RCC 7860 (cell line): ENCODE results near the gene C1orf116.

ENCODE experiments used
- DNase-seq: peaks from one replicate; pipeline ENCODE4 v3.0.0-alpha.2; 2015; ENCODE audit warnings: low spot score
- FAIRE-seq: peaks from 2 replicates; lab custom pipeline; 2012; peaks lifted over from hg19 to GRCh38; lab: Jason Lieb, UNC

The C1orf116 gene

GRCh38 chr1:207002724-207003146 lies 29.8 kb downstream of the C1orf116 start:
- no peak for FAIRE-seq
- DNase-seq, result no peak

GRCh38 chr1:207001492-207002245 lies 30.9 kb downstream of the C1orf116 start:
- no peak for FAIRE-seq
- DNase-seq, result no peak

- DNase-seq (no peak), FAIRE-seq (no peak)
Measured at GRCh38 chr1:207000651-207001291, 31.8 kb downstream of the C1orf116 start.

GRCh38 chr1:206998816-206999215 lies 33.7 kb downstream of the C1orf116 start:
- FAIRE-seq, result no peak
- no peak for DNase-seq

- FAIRE-seq (no peak), DNase-seq (no peak)
Measured at GRCh38 chr1:206992790-206993189, 39.8 kb downstream of the C1orf116 start.

- no peak for FAIRE-seq
- DNase-seq, result no peak
Measured at GRCh38 chr1:206987873-206988272, 44.7 kb downstream of the C1orf116 start.

GRCh38 chr1:206986885-206987284 lies 45.7 kb downstream of the C1orf116 start:
- DNase-seq (no peak), FAIRE-seq (no peak)

- DNase-seq (no peak), FAIRE-seq (no peak)
Measured at GRCh38 chr1:206986402-206986801, 46.2 kb downstream of the C1orf116 start.

GRCh38 chr1:206985162-206985749 lies 47.3 kb downstream of the C1orf116 start:
- FAIRE-seq, result no peak
- DNase-seq, result no peak

GRCh38 chr1:206982216-206982615 lies 50.3 kb downstream of the C1orf116 start:
- DNase-seq, result peak; percentile 57
- peak; percentile 4 for FAIRE-seq

GRCh38 chr1:206979379-206980043 lies 53.0 kb downstream of the C1orf116 start:
- FAIRE-seq, result no peak
- peak; percentile 47 for DNase-seq

GRCh38 chr1:206978259-206978658 lies 54.3 kb downstream of the C1orf116 start:
- DNase-seq, result no peak
- no peak for FAIRE-seq

- DNase-seq (no peak), FAIRE-seq (no peak)
Measured at GRCh38 chr1:206975306-206975705, 57.2 kb downstream of the C1orf116 start.

GRCh38 chr1:206974140-206974539 lies 58.4 kb downstream of the C1orf116 start:
- DNase-seq (no peak), FAIRE-seq (no peak)

GRCh38 chr1:206972728-206973127 lies 59.8 kb downstream of the C1orf116 start:
- FAIRE-seq, result no peak
- no peak for DNase-seq

- no peak for FAIRE-seq
- DNase-seq, result no peak
Measured at GRCh38 chr1:206971029-206971655, 61.4 kb downstream of the C1orf116 start.

GRCh38 chr1:206970446-206970845 lies 62.1 kb downstream of the C1orf116 start, which contains the start of gene FCAMR:
FCAMR (minus strand) TSS chr1:206970460; CDS start chr1:206970125, 335 bp downstream.
- peak; percentile 48 for FAIRE-seq

GRCh38 chr1:206969090-206969489 lies 63.5 kb downstream of the C1orf116 start:
- DNase-seq (no peak), FAIRE-seq (no peak)

More at GRCh38 chr1:206970446-206970845, 62.1 kb downstream of the C1orf116 start, which contains the start of gene FCAMR:
- peak; percentile 14 for DNase-seq
